Nucleus accumbens (tissue), 56 donors: ENCODE measurements around the gene DHTKD1.
A peak's percentile ranks its signal among the peaks of the same experiment; 100 is the strongest.

Source experiments
- DNase-seq, 56 donors: peaks; one replicate each; lab custom pipeline; 2025; lab: John Stamatoyannopoulos, UW

Gene DHTKD1, protein sequence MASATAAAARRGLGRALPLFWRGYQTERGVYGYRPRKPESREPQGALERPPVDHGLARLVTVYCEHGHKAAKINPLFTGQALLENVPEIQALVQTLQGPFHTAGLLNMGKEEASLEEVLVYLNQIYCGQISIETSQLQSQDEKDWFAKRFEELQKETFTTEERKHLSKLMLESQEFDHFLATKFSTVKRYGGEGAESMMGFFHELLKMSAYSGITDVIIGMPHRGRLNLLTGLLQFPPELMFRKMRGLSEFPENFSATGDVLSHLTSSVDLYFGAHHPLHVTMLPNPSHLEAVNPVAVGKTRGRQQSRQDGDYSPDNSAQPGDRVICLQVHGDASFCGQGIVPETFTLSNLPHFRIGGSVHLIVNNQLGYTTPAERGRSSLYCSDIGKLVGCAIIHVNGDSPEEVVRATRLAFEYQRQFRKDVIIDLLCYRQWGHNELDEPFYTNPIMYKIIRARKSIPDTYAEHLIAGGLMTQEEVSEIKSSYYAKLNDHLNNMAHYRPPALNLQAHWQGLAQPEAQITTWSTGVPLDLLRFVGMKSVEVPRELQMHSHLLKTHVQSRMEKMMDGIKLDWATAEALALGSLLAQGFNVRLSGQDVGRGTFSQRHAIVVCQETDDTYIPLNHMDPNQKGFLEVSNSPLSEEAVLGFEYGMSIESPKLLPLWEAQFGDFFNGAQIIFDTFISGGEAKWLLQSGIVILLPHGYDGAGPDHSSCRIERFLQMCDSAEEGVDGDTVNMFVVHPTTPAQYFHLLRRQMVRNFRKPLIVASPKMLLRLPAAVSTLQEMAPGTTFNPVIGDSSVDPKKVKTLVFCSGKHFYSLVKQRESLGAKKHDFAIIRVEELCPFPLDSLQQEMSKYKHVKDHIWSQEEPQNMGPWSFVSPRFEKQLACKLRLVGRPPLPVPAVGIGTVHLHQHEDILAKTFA

DNA sequence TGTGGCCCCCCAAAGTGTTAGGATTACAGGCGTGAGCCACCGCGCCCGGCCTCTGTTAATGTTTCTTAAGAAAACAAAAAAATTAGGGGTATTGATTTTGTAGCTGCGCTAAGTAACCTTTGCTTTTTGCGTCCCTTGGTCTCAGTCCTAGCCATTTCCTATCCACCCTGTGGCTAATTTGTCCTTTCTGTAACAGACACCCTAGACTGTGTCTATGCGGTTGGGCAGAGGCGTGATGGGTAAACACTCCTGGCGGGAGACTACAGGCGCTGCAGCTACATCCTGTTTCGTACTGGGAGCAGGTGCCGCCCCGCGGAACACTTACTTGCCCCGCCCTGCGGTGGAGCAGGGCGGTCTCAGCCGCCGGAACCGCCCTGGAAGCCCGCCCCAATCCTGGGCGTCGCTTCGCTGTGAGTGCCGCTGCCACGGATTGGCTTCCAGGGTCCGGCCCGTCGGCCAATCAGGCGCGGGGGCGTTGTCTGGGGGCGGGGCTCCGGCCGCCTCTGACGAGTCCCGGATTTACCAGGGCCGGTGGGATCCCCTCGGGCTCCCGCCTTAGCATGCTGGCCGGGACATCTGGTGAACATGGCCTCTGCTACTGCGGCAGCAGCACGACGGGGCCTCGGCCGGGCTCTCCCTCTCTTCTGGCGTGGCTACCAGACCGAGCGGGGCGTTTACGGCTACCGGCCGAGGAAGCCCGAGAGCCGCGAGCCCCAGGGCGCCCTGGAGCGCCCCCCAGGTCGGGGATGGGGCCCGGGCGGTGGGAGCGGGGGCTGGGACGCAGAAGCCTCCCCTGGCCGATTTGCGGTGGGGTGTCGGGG is at the start of gene DHTKD1:
Gene DHTKD1 (plus strand): TSS at position 506 of the 821 bp plus-strand sequence. CDS start 80 bp downstream, at position 586.
- peak; percentile 80 to 99 (median 96) for DNase-seq

DNA sequence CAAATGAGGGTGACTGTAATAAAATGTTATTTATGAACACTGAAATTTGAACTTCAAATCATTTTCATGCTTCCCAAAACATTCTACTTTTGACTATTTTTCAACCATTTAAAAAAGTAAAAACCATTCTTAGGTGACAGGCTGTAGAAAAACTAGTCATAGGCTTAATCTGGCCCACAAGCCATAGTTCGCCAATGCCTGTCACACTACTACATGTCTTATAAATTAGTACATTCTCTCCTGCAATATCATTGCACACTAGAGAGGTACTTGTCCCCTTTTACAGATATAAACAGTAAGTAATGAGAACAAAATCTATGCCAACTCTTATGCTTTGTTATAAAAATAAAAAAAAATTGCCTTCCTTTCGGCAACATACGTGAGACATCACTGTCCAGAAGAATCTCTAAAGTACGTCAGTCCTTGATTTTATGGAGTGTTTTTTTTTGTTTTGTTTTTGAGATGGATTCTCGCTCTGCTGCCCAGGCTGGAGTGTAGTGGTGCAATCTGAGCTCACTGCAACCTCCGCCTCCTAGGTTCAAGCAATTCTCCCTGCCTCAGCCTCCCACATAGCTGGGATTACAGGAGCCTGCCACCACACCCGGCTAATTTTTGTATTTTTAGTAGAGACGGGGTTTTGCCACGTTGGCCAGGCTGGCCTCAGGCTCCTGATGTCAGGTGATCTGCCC is 49.3 kb upstream of the DHTKD1 start:
- DNase-seq: no peak

DNA sequence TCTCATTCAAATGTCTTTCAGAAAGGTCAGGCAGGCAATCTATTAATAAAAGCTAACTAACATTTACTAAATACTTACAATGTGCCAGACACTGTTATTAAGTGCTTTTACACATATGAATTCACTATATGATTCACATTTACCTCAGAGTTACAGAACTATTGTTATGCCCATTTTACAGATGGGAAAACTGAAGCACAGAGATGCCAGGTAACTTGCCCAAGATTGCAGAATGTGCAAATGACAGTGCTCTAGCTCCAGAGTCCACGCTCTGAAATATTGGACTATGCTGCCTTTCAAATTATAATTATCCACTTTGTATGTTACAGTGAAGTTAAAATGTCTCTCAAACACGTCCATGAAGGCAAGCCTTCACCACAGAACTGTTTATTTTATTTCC is 48.2 kb upstream of the DHTKD1 start:
- DNase-seq: no peak

DNA sequence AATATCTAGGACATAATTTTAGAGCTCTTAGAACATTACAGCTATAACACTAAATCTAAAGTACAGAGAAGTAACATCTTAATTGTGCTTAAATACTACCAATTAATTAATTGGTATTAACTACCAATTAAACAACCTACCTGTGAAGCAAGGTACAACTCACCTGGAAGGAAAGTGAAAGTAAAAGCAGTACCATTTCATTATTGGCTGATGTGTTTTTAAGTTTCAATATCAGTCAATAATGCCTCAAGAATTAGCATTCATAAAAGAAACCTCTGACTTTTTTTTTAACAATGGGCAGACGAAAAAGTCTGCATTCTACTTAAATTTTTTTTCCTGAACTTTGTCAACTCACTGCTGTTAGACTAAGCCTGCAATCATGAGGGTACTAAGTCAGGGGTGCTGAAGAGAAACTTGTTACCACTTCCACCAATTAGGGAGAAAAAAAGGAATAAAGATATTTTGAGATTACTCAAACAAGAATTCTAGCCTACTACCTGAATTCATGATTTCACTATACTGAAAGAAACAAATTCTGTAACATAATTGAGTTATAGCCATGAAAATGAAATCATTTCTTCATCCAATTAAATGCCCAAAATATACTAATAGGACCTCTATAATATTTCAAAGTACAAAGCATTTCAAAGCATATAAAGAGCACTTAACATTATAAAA is 46.0 kb upstream of the DHTKD1 start:
- no peak for DNase-seq

DNA sequence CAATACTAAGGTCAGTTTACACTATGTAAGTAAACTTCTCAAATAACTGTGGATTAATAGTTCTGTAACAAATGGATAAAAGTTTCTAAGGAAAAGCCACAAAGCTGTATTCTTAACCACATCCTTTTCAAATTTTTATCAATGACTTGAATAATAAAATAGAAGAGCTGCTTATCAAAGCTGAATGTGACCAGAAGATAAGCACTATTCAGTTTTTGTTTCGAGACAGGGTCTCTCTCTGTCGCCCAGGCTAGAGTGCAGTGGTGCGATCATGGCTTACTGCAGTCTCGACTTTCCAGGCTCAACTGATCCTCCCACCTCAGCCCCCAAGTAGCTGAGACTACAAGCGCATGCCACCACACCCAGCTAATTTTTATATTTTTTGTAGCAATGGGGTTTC is 43.2 kb upstream of the DHTKD1 start:
- DNase-seq: no peak

DNA sequence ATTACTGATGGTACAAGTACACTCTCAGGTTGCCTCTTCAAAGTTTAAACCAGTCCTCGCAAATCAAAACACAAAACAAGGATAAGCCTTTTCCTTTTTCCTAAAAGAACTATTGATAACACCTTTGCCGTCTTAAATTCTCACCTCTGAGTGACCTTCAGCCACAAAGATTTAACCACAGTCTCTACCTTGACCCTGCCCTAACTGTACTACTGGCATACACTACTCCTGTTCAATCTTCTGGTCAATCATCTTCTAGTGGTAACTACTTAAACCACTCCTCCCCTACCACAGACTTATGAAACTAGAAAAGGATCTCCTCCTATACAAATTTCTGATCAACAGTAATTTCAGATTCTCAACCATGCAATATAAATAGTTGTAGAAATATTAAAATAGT is 41.2 kb upstream of the DHTKD1 start:
- no peak for DNase-seq

DNA sequence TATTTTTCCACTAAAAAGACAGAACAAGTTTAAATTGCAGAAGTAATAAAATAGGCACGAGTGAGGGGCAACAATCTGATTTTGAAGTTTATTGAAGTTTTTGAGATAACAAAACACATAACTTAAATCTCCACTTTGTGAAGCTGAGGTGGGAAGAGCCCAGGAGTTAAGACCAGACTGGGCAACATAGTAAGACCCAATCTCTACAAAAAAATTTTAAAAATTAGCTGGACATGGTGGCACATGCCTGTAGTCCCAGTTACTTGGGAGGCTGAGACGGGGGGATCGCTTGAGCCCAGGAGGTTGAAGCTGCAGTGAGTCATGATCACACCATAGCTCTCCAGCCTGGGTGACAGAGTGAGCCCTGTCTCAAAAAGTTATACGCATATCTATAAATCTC is 37.4 kb upstream of the DHTKD1 start:
- no peak for DNase-seq

DNA sequence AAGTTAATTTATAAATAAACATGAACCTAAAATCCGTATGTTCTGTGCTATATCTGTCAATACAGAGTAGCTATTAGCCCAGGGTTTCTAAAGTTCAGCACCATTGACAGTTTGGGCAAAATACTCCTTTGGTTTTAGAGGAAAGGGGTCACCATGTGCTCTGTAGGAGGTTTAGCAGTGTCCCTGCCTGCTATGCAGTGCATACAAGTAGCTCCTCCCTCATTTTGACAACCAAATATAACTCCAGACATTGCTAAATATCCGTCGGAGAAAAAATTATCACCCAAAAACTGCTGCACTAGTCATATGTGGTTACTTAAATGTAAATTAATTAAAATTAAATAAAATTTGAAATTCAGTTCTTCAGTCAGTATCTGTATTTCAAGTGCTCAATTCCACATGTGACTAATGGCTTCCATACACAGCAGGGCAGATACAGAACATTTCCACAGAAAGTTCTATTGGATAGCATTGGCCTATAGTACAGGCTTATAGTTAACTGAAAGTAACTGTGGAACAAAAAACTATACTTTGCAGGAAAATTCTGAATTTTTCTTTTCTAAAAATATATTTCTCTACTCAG is 32.6 kb upstream of the DHTKD1 start:
- no peak for DNase-seq

DNA sequence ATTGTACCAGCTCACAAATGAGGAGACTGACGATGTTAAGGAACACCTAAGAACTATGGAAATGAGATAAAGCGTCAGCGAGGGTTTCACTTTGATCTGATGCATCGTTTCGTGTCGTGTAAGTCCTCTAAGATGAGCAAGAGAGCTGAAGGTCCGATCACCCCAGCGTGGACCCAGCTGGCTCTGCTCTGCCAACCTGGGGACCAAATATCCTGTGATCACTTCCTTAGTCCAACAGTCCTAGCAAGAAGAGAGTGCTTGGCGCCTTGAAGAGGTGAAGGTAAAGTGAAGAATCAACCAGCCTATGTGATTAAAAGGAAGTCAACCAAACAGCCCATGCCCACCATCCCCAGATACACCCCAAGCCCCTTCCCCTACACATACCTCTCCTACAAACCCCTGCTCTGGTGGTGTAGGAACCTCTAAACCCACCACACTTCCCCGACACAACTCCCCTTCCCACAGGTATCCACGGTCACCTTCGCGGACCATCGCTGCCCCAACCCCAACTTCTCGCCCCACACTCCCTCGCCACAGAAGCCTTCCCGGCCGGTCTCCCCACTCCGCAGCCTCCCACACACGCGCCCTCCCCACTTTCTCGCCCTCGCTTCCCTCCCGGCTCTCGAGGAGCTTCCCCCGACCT is 26.9 kb upstream of the DHTKD1 start:
- peak in 11 of 56 donors; percentile 2 to 44 (median 16) for DNase-seq

DNA sequence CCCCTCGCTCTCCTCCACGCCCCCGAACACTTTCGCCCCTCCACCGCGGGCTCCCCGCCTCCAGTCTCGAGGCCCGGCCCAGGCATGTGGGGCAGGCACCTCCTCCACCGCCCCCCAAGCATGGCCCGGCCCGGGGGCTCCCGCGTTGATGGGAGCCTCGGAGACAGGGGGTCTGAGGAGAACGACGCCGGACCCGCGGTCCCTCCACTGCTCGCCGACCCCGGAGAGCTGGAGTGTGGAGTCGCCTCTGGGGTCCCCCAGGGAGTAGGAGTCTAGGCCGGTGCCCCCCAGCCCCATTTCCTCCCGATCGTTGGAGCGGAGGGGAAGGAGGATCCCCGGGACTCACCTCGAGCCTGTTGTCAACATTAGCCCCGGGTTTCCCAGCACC is 26.4 kb upstream of the DHTKD1 start:
- DNase-seq: peak in 16 of 56 donors; percentile 14 to 76 (median 58)

DNA sequence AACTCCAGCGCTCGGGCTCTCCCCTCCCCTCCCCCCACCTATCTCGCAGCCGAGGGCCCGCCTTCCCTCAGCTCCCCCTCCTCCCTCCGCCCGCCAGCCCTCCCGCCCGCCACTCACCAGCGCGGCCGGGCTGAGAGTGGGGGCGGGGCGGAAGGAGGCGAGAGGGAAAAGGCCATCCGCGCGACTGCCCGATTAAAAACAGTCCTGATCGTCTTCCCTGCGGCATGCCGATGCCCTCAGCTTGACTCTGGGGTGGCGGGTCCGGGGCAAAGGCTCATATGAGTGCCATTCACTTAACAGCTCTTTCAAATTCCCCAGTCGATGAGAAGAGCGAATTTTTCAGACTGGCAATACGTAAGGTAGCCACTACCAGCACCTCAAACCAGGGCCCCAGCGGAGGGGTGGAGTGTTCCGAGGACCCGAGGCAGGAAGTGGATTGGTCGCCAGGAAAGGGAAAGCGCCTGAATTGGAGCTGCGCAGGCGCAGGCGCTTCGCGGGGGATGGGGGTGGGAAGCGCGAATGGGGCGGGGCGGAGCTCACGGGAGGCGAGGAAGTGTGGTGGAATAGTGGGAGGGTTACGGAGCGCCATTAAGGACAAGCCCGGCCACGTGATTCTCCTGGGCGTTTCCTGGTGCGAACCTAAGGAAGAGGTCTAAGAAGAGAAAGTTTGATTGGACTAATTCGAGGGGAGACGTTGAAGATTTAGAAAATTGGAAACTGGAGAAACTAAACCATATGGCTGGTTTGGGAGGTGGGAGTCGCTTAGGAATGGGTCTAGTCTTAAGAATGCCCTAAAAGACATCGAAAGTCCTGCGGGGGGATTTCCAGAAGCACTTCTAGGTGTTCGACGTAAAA is 25.7 kb upstream of the DHTKD1 start, which contains the start of gene UPF2:
Gene UPF2 (minus strand): TSS at position 13 of the 855 bp plus-strand sequence. CDS start 7,386 bp downstream, outside the sequence.
- DNase-seq: peak; percentile 75 to 99 (median 98)

DNA sequence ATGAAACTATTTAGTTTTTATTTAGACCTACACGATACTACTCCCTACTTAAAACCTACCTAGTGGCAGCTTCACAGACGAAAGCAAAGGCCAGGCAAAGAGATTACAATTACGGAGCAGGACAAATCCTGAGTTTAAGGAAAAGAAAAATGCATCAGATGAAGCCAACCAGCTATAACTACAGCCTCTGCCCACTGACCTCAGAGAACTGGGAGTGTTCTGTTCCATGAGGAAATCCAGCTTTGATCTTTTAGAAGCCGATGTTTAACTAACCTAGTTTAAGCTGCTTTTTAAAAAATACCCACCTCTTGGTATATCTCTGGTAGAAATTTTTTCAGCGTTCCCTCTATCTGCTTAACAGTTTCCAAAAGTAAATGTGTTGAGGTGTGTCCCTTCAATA is 23.2 kb upstream of the DHTKD1 start:
- no peak for DNase-seq

DNA sequence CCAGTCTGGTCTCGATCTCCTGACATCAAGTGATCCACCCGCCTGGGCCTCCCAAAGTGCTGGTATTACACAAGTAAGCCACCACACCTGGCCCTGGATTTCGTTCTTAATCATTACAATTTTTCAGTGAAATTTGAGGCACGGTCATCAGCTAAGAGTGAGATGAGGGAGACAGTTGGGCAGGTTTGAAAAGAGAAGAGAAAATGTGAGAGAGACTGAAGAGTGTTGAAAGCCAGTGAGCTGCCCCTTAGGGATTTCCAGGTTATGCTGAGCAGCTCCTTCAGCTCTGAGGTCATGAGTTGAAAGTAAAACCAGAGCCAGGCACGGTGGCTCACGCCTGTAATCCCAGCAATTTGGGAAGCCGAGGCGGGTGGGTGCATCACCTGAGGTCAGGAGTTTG is 20.2 kb upstream of the DHTKD1 start:
- no peak for DNase-seq

DNA sequence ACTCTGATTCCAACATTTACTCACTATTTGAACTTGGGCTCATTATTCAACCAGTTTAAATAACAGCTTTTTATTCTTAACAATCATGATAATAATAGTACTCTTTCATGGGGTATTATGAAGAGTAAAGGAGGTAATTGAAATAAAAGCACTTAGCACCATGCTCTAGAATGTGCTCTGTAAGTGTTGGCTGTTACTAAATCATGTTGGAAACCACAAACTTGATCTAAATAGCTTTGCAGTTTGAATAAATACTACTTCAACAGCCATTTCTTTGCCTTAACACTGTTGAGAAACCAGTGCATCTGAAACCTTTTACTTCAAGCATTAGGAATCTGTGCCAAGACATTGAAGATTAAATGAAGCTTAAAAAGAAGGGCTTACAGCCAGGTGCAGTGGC is 18.2 kb upstream of the DHTKD1 start:
- DNase-seq: no peak

DNA sequence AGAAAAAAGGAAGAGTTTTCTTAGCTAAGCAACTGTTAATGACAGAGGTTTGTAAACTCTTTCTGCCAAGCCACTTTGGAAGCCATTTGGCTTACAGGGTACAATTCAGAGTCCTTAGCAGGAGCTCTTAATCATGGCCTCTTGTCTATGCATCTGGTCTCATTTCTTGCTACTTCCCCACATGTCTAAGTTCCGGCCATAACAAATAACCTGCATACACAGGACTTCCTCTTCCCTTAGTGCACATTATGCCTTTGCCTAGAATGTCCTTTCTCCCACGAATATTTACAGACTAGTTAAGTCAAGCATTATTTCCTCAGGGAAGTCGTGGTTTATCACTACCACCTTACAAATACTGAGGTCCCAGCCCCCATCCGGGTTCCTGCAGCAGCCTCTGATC is 17.5 kb upstream of the DHTKD1 start:
- no peak for DNase-seq

DNA sequence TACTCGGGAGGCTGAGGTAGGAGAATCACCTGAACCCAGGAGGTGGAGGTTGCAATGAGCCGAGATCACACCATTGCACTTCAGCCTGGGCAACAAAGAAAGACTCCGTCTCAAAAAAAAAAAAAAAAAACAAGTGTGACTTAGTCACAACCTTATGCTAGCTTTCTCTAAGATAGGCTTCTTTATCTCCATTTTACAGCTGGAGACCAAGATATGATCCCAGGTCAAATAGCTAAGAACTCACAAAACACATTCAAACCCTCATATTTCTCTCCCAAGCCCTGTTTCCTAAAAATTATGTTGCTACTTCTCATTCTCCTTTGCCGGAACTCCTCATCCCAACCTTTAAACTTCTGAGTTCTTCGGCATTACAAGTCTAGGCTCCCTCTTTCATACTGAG is 13.0 kb upstream of the DHTKD1 start:
- no peak for DNase-seq

DNA sequence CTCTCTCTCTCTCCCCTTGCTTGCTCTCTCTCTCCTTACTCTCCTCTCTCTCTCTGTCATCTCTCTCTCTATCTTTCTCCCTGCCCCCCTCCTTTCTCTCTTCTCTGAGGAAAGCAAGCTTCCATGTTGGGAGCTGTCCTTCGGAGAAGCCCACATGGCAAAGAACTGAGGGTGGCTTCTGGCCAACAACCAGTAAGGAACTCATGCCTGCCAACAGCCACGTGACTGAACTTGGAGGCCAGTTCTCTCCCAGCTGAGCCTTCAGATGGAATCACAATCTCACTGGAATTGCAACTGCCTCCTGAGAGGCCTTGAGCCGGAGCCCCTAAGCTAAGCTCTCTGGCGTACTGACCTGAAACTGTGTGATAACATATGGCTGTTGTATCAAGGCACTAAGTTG is 12.0 kb upstream of the DHTKD1 start:
- no peak for DNase-seq

DNA sequence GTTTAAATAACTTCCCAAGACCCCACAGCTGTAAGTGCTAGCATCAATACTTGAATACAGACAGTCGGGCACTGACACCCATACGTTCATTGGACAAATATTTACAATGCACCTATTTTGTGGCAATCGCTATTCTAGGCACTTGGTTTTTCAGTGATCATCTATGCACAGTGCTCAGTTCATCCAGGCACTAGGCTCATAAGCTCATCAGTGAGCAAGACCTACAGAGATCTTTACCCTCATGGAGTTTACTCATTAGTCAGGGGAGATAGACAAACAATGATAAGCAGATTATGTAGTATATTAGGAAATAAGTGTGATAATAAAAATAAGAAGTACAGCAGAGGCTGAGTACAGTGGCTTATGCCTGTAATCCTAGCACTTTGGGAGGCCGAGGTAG is 7.6 kb upstream of the DHTKD1 start:
- no peak for DNase-seq
